CD4-positive, alpha-beta T cell (primary cell): ENCODE data around the gene BYSL. TPM values are rescaled to one million over a fixed set of nuclear protein-coding genes. Genes with fewer than 3 reads are reported as not detected.
A peak's percentile ranks its signal among the peaks of the same experiment; 100 is the strongest.

ENCODE experiments used
- ATAC-seq: fragments of 200-7000 bp; cut with Tn5 transposase; one replicate; pipeline ENCODE4 v1.10.0; 2022; ENCODE audit warnings: mild to moderate bottlenecking; ENCODE audit not compliant: poor library complexity
- CTCF ChIA-PET: fragments of 350-600 bp; sonication (Branson Sonifier 250); formaldehyde crosslinking; loops from one replicate; lab custom pipeline; 2021; ENCODE audit warnings: antibody characterized with exemption, inconsistent platforms; lab: Charles Lee
- POLR2A ChIA-PET: fragments of 350-600 bp; sonication (Branson Sonifier 250); formaldehyde crosslinking; loops from one replicate; lab custom pipeline; 2021; ENCODE audit warnings: antibody characterized with exemption, inconsistent platforms; lab: Charles Lee
- DNase-seq, 14 experiments: peaks; one replicate each; pipeline ENCODE4 v3.0.0-alpha.2; 2013 to 2020; ENCODE audit warnings: mixed read lengths in 2 of 14
- H3K27ac ChIP-seq, 2 donors: one replicate each; pipeline versions ENCODE4 v1.5.1 to v1.7.0; 2013; ENCODE audit warnings: low read length in 2 of 2, low read depth in 1 of 2, mild to moderate bottlenecking in 1 of 2
- H3K27me3 ChIP-seq, 2 experiments: 1 replicate in 1 of 2; 2 replicates in 1 of 2; pipeline versions ENCODE4 v1.6.1 to v1.7.0; 2013; ENCODE audit warnings: low read length in 2 of 2, control low read depth in 1 of 2, mild to moderate bottlenecking in 1 of 2, moderate library complexity in 1 of 2; ENCODE audit not compliant: insufficient read depth in 2 of 2, control insufficient read depth in 1 of 2
- H3K36me3 ChIP-seq: one replicate; pipeline ENCODE4 v1.6.1; 2013; ENCODE audit warnings: low read length, control low read depth; ENCODE audit not compliant: insufficient read depth
- H3K4me1 ChIP-seq: one replicate; pipeline ENCODE4 v1.6.1; 2013; ENCODE audit warnings: low read length, control low read depth; ENCODE audit not compliant: insufficient read depth
- H3K4me3 ChIP-seq: one replicate; pipeline ENCODE4 v1.5.1; 2013; ENCODE audit warnings: mild to moderate bottlenecking, low read length, moderate library complexity
- H3K9me3 ChIP-seq, 2 experiments: 1 replicate in 1 of 2; 2 replicates in 1 of 2; pipeline versions ENCODE4 v1.6.1 to v1.7.0; 2013; ENCODE audit warnings: low read length in 2 of 2, mild to moderate bottlenecking in 2 of 2, control low read depth in 1 of 2, moderate library complexity in 1 of 2; ENCODE audit not compliant: control insufficient read depth in 1 of 2, insufficient read depth in 1 of 2
- H3K27ac Mint-ChIP-seq: one replicate; pipeline ENCODE4 v1.8.0; 2020; ENCODE audit warnings: mixed read lengths
- H3K27me3 Mint-ChIP-seq: one replicate; pipeline ENCODE4 v1.8.0; 2021; ENCODE audit warnings: mixed read lengths
- H3K36me3 Mint-ChIP-seq: one replicate; pipeline ENCODE4 v1.8.0; 2021; ENCODE audit warnings: low read depth, mixed read lengths
- H3K4me1 Mint-ChIP-seq: one replicate; pipeline ENCODE4 v1.8.0; 2021; ENCODE audit warnings: low read depth, mixed read lengths
- H3K4me3 Mint-ChIP-seq: one replicate; pipeline ENCODE4 v1.8.0; 2020; ENCODE audit warnings: mild to moderate bottlenecking, mixed read lengths
- H3K9me3 Mint-ChIP-seq: one replicate; pipeline ENCODE4 v1.8.0; 2020; ENCODE audit warnings: mixed read lengths
- intact Hi-C, 2 experiments: fragments of 100-400 bp; cut with DNase I in 1 of 2; cut with micrococcal nuclease in 1 of 2; formaldehyde crosslinking; loops; one replicate each; pipeline versions ENCODE4 v1.15.1 to v1.9.0; 2023 to 2025; cut with DNase I, micrococcal nuclease
- total RNA-seq, 174 experiments: library from RNA in 2 of 174; stranded (reverse) in 2 of 174; gene quantifications; one replicate each; pipeline ENCODE4 v1.2.3 and lab custom pipeline; 2021 to 2026
- TF ChIP-seq, protein P1 (sequence below): fragments of 200-600 bp; IDR thresholded peaks from one replicate; pipeline ENCODE4 v1.8.0; 2022; ENCODE audit warnings: antibody characterized with exemption, mild to moderate bottlenecking

Gene BYSL
- total RNA-seq, 2 experiments from 2014 or later, result 1.2 to 1.6 TPM

DNA sequence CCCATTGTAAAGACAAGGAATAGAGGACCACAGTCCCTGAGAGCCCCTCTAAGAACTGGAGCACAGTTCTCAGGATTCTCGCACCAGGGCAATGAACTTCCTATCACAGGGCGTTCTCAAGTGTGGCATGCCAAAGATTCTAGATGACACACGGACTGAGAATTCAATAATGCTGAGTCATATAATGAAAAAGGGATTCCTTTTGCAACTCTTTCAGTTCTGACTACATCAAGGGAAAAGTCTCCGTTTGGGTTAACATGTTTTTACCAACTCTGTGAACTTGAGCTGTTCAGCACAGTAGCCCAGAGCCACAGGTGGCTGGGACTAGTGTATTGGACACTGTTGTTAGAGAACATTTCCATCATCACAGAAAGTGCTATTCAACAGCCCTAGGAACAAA lies 3.8 kb upstream of the BYSL start:
- Mint-ChIP-seq H3K36me3 (peaks cover 44% of the 10 kb centered on the region), H3K27me3 (no peaks in the 10 kb centered on the region), H3K9me3 (no peaks in the 10 kb centered on the region), H3K27ac (peak overlapping the region; percentile 53), H3K4me3 (peak overlapping the region; percentile 45), H3K4me1 (peaks cover 32% of the 10 kb centered on the region)
- no peak overlapping the region for H3K27ac ChIP-seq
- no peaks in the 10 kb centered on the region for H3K27me3 ChIP-seq
- ChIA-PET POLR2A (no interaction called here), CTCF (no interaction called here)
- TF ChIP-seq, protein P1, sequence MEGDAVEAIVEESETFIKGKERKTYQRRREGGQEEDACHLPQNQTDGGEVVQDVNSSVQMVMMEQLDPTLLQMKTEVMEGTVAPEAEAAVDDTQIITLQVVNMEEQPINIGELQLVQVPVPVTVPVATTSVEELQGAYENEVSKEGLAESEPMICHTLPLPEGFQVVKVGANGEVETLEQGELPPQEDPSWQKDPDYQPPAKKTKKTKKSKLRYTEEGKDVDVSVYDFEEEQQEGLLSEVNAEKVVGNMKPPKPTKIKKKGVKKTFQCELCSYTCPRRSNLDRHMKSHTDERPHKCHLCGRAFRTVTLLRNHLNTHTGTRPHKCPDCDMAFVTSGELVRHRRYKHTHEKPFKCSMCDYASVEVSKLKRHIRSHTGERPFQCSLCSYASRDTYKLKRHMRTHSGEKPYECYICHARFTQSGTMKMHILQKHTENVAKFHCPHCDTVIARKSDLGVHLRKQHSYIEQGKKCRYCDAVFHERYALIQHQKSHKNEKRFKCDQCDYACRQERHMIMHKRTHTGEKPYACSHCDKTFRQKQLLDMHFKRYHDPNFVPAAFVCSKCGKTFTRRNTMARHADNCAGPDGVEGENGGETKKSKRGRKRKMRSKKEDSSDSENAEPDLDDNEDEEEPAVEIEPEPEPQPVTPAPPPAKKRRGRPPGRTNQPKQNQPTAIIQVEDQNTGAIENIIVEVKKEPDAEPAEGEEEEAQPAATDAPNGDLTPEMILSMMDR, result no peak
- no peak for DNase-seq
- H3K4me1 ChIP-seq, result peaks cover 23% of the 10 kb centered on the region
- H3K4me3 ChIP-seq, result no peak overlapping the region
- no peaks in the 10 kb centered on the region for H3K9me3 ChIP-seq
- H3K36me3 ChIP-seq, result peaks cover 29% of the 10 kb centered on the region
- intact Hi-C loops, result loop anchor here in 1 of 2 experiments (1.0 kb wide), 1 partner anchor 126 kb away; no protein-coding TSS in a partner anchor
- no peak for ATAC-seq

DNA sequence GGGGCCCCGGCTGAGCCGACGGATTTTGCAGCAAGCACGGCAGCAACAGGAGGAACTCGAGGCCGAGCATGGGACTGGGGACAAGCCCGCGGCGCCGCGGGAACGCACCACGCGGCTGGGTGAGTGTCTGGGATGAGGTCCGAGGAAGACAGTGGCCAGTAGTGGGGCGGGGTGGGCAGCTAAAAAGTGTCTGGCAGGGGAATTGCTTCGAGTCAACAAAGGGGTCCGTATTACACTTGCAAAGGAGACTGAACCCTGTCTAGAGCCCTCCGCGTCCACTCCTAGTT lies 356 bp downstream of the BYSL start:
- Histone ChIP-seq H3K4me1 (peaks cover 31% of the 10 kb centered on the region), H3K27me3 (no peaks in the 10 kb centered on the region), H3K36me3 (peaks cover 4% of the 10 kb centered on the region), H3K4me3 (peak overlapping the region; percentile 78), H3K9me3 (no peaks in the 10 kb centered on the region), H3K27ac (peak overlapping the region; percentile 97 to 98)
- DNase-seq (peak in 1 of 14 experiments; percentile 27), ATAC-seq (peak; percentile 10)
- intact Hi-C loops, result loop anchor here (1.0 to 2.0 kb wide), 9 partner anchors 15 to 641 kb away; partner anchors contain the start of genes TOMM6 (in 2 of the 2), USP49 (in 2 of the 2), CCND3 (in 1 of the 2) and MRPS10 (in 1 of the 2)
- no peaks in the 10 kb centered on the region for H3K9me3 Mint-ChIP-seq
- peaks cover 30% of the 10 kb centered on the region for H3K36me3 Mint-ChIP-seq
- H3K27ac Mint-ChIP-seq, result peak overlapping the region; percentile 94
- H3K4me3 Mint-ChIP-seq, result peak overlapping the region; percentile 99
- TF ChIP-seq, protein P1, result no peak
- H3K27me3 Mint-ChIP-seq, result no peaks in the 10 kb centered on the region
- ChIA-PET POLR2A (interaction anchor here (0.9 to 3.5 kb wide), 14 partner anchors 9 to 134 kb away, joined by 3 to 41 read pairs (median 12); partner anchors contain the start of genes TAF8, TOMM6 and USP49), CTCF (interaction anchor here (0.8 to 5.6 kb wide), 15 partner anchors 11 to 142 kb away, joined by 3 to 84 read pairs (median 6); partner anchors contain the start of genes CCND3, FRS3, TAF8 and TOMM6)
- peaks cover 56% of the 10 kb centered on the region for H3K4me1 Mint-ChIP-seq

DNA sequence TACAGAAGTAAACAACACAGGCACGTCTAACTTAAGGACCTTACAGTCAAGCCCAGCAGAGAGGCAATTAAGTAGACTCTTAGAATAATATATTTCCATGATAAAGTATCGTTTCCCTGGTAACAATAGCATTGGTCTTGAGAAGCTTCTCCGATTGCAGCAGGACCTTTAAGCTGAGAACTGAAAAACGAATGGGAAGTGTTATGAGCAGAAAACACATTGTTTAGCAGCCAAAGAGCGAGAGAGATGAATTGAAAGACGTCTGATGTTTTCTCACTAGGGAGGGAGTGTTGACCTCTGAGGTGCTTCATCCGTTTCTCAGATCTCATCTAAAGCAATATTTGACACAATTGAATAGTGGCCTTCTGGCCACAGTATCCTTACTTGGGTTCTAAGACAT lies 855 bp downstream of the BYSL start:
- peaks cover 56% of the 10 kb centered on the region for H3K4me1 Mint-ChIP-seq
- no peaks in the 10 kb centered on the region for H3K9me3 Mint-ChIP-seq
- Histone ChIP-seq H3K4me3 (peak overlapping the region; percentile 78), H3K27ac (no peak overlapping the region), H3K27me3 (no peaks in the 10 kb centered on the region), H3K4me1 (peaks cover 31% of the 10 kb centered on the region), H3K9me3 (no peaks in the 10 kb centered on the region), H3K36me3 (peaks cover 6% of the 10 kb centered on the region)
- H3K27ac Mint-ChIP-seq, result peak overlapping the region; percentile 94
- TF ChIP-seq, protein P1, result no peak
- ATAC-seq (no peak), DNase-seq (no peak)
- H3K27me3 Mint-ChIP-seq, result no peaks in the 10 kb centered on the region
- peaks cover 31% of the 10 kb centered on the region for H3K36me3 Mint-ChIP-seq
- ChIA-PET POLR2A (interaction anchor here (1.0 to 3.5 kb wide), 10 partner anchors 8 to 129 kb away, joined by 3 to 35 read pairs (median 12); partner anchors contain the start of genes TAF8 and USP49), CTCF (interaction anchor here (1.0 to 5.6 kb wide), 6 partner anchors 15 to 142 kb away, joined by 3 to 84 read pairs (median 30); partner anchors contain the start of genes FRS3, TAF8 and TOMM6)
- intact Hi-C loops, result loop anchor here in 1 of 2 experiments (1.0 kb wide), 1 partner anchor 295 kb away; the partner anchor contains the start of gene MRPS10
- peak overlapping the region; percentile 99 for H3K4me3 Mint-ChIP-seq
